PC-9 (cell line): Measurements from ENCODE around the gene DPYSL5. TPM values are rescaled to one million over a fixed set of nuclear protein-coding genes. Genes with fewer than 3 reads are reported as not detected.

Experiments
- BruUV-seq: library from RNA; stranded (reverse); fragments of 400-500 nt; replicated peaks from 2 replicates; lab custom pipeline; 2021; lab: Mats Ljungman, UMichigan
- CTCF ChIA-PET: fragments of 300-600 bp; sonication (Branson Sonifier 250); formaldehyde crosslinking; loops from one replicate; lab custom pipeline; 2022; ENCODE audit warnings: antibody characterized with exemption; lab: Charles Lee
- POLR2A ChIA-PET: fragments of 300-600 bp; sonication (Branson Sonifier 250); formaldehyde crosslinking; loops from one replicate; lab custom pipeline; 2022; ENCODE audit warnings: antibody characterized with exemption; ENCODE audit not compliant: unreplicated experiment; lab: Charles Lee
- DNase-seq, 2 experiments: peaks; one replicate each; pipeline versions ENCODE4 v3.0.0 to v3.0.0-alpha.2; 2015 to 2022; ENCODE audit warnings: mixed read lengths in 1 of 2
- H2AFZ ChIP-seq: fragments of 200-600 bp; sonication (generic); 2 replicates; pipeline ENCODE4 v1.8.1; 2017; ENCODE audit warnings: antibody characterized with exemption
- H3F3A ChIP-seq: fragments of 200-600 bp; sonication (generic); 2 replicates; pipeline ENCODE4 v1.8.1; 2017; ENCODE audit warnings: antibody characterized with exemption, mild to moderate bottlenecking, low read depth; ENCODE audit not compliant: insufficient read depth
- H3K27ac ChIP-seq: fragments of 200-600 bp; sonication (generic); 2 replicates; pipeline ENCODE4 v1.6.1; 2016; ENCODE audit warnings: mixed run types
- H3K27me3 ChIP-seq: fragments of 200-600 bp; sonication (generic); 2 replicates; pipeline ENCODE4 v1.6.1; 2016; ENCODE audit warnings: low read depth, mixed run types; ENCODE audit not compliant: insufficient read depth
- H3K36me3 ChIP-seq: fragments of 200-600 bp; sonication (generic); 2 replicates; pipeline ENCODE4 v1.6.1; 2016; ENCODE audit warnings: low read depth, mixed run types
- H3K4me1 ChIP-seq: fragments of 200-600 bp; sonication (generic); replicated peaks from 2 replicates; pipeline ENCODE4 v1.6.1; 2016; ENCODE audit warnings: mixed run types; ENCODE audit not compliant: insufficient read depth
- H3K4me2 ChIP-seq: fragments of 200-600 bp; sonication (generic); 2 replicates; pipeline ENCODE4 v1.6.1; 2017; ENCODE audit warnings: mixed run types
- H3K4me3 ChIP-seq: fragments of 200-600 bp; sonication (generic); 2 replicates; pipeline ENCODE4 v1.6.1; 2016; ENCODE audit warnings: mixed run types
- H3K79me2 ChIP-seq: fragments of 200-600 bp; sonication (generic); 2 replicates; pipeline ENCODE4 v1.6.1; 2017; ENCODE audit warnings: low read depth, mixed run types
- H3K9me2 ChIP-seq: fragments of 200-600 bp; sonication (generic); 2 replicates; pipeline ENCODE4 v1.8.1; 2017; ENCODE audit warnings: mild to moderate bottlenecking; ENCODE audit not compliant: insufficient read depth
- H3K9me3 ChIP-seq: fragments of 200-600 bp; sonication (generic); 2 replicates; pipeline ENCODE4 v1.8.1; 2016; ENCODE audit warnings: low read depth; ENCODE audit not compliant: insufficient read depth
- H4K20me1 ChIP-seq: fragments of 200-600 bp; sonication (generic); 2 replicates; pipeline ENCODE4 v1.8.1; 2017; ENCODE audit not compliant: insufficient read depth
- EZH2 ChIP-seq: fragments of 200-600 bp; sonication (generic); IDR thresholded peaks from 2 replicates; pipeline ENCODE4 v1.8.0; 2017; ENCODE audit warnings: antibody characterized with exemption, low read depth
- intact Hi-C: fragments of 100-400 bp; cut with micrococcal nuclease; formaldehyde crosslinking; loops from one replicate; pipeline ENCODE4 v1.10.0; 2022; ENCODE audit not compliant: unreplicated experiment
- total RNA-seq: library from RNA; stranded (reverse); gene quantifications from 2 replicates; pipeline ENCODE4 v1.2.3, GENCODE V29; 2021
- TF ChIP-seq, protein P1 (sequence below): fragments of 200-600 bp; sonication (generic); conservative IDR thresholded peaks from 2 replicates; pipeline ENCODE4 v1.6.1; 2017; ENCODE audit warnings: mixed run types, antibody characterized with exemption, mild to moderate bottlenecking, moderate library complexity

The DPYSL5 gene
- total RNA-seq, 1 experiment from 2014 or later, result not detected

GRCh38 chr2:26975656-26976055 is 127.7 kb downstream of the DPYSL5 start:
- CTCF ChIA-PET, result no interaction called here

GRCh38 chr2:26976237-26976636 is 128.3 kb downstream of the DPYSL5 start:
- no peaks in the 10 kb centered on the region for H3K9me3 ChIP-seq
- ChIA-PET POLR2A (no interaction called here), CTCF (interaction anchor here (0.6 kb wide), 1 partner anchor 160 kb away, joined by 3 read pairs; no protein-coding TSS in a partner anchor)
- no TSS peak for BruUV-seq
- H3K4me1 ChIP-seq, result peaks cover 12% of the 10 kb centered on the region
- peaks cover 34% of the 10 kb centered on the region for H3K79me2 ChIP-seq
- H2AFZ ChIP-seq, result no peak overlapping the region
- intact Hi-C loops, result no loop called here
- H3K9me2 ChIP-seq, result no peaks in the 10 kb centered on the region
- no peak for DNase-seq
- no peak for TF ChIP-seq EZH2
- TF ChIP-seq, protein P1, sequence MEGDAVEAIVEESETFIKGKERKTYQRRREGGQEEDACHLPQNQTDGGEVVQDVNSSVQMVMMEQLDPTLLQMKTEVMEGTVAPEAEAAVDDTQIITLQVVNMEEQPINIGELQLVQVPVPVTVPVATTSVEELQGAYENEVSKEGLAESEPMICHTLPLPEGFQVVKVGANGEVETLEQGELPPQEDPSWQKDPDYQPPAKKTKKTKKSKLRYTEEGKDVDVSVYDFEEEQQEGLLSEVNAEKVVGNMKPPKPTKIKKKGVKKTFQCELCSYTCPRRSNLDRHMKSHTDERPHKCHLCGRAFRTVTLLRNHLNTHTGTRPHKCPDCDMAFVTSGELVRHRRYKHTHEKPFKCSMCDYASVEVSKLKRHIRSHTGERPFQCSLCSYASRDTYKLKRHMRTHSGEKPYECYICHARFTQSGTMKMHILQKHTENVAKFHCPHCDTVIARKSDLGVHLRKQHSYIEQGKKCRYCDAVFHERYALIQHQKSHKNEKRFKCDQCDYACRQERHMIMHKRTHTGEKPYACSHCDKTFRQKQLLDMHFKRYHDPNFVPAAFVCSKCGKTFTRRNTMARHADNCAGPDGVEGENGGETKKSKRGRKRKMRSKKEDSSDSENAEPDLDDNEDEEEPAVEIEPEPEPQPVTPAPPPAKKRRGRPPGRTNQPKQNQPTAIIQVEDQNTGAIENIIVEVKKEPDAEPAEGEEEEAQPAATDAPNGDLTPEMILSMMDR, result no peak
- H3K27me3 ChIP-seq, result no peaks in the 10 kb centered on the region
- H4K20me1 ChIP-seq, result no peaks in the 10 kb centered on the region
- H3K36me3 ChIP-seq, result no peaks in the 10 kb centered on the region
- H3K4me2 ChIP-seq, result no peak overlapping the region
- no peak overlapping the region for H3K4me3 ChIP-seq
- no peaks in the 10 kb centered on the region; the same call in 1 of the 2 replicates for H3F3A ChIP-seq
- H3K27ac ChIP-seq, result no peak overlapping the region

More at GRCh38 chr2:26975656-26976055, 127.7 kb downstream of the DPYSL5 start:
- intact Hi-C loops, result no loop called here
- TF ChIP-seq EZH2, result no peak
- TF ChIP-seq, protein P1, result no peak
- Histone ChIP-seq H3K9me2 (no peaks in the 10 kb centered on the region), H3K36me3 (no peaks in the 10 kb centered on the region), H3K4me2 (no peak overlapping the region), H3F3A (no peaks in the 10 kb centered on the region; the same call in 1 of the 2 replicates), H3K4me1 (peaks cover 15% of the 10 kb centered on the region), H2AFZ (no peak overlapping the region), H3K9me3 (no peaks in the 10 kb centered on the region), H3K27ac (no peak overlapping the region), H3K79me2 (peaks cover 35% of the 10 kb centered on the region), H4K20me1 (no peaks in the 10 kb centered on the region), H3K27me3 (no peaks in the 10 kb centered on the region), H3K4me3 (no peak overlapping the region)
- POLR2A ChIA-PET, result no interaction called here
- no peak for DNase-seq
- no TSS peak for BruUV-seq

- Histone ChIP-seq H3K79me2 (peaks cover 26% of the 10 kb centered on the region), H3K4me2 (no peak overlapping the region), H3K27ac (no peak overlapping the region), H3K9me3 (no peaks in the 10 kb centered on the region), H3K4me1 (peaks cover 8% of the 10 kb centered on the region), H4K20me1 (no peaks in the 10 kb centered on the region), H2AFZ (no peak overlapping the region), H3K9me2 (no peaks in the 10 kb centered on the region), H3K4me3 (no peak overlapping the region), H3K27me3 (no peaks in the 10 kb centered on the region), H3K36me3 (no peaks in the 10 kb centered on the region), H3F3A (no peaks in the 10 kb centered on the region; the same call in 1 of the 2 replicates)
- TF ChIP-seq, protein P1, result no peak
- TF ChIP-seq EZH2, result no peak
- ChIA-PET CTCF (no interaction called here), POLR2A (no interaction called here)
- intact Hi-C loops, result no loop called here
- no peak for DNase-seq
- BruUV-seq, result no TSS peak
Measured at GRCh38 chr2:26977012-26977411, 129.1 kb downstream of the DPYSL5 start.
